Umbilical cord (tissue), 2 donors: ENCODE measurements around the gene TRIM63. TPM values are rescaled to one million over a fixed set of nuclear protein-coding genes. Genes with fewer than 3 reads are reported as not detected.

ENCODE experiments used
- DNase-seq: peaks from one replicate; pipeline ENCODE4 v3.0.0-alpha.2; 2015; ENCODE audit warnings: low spot score
- total RNA-seq: library from RNA; depleted of rRNA; stranded (reverse); fragments of >200 nt; gene quantifications from one replicate; pipeline ENCODE4 v1.2.3, GENCODE V29; 2014; ENCODE audit warnings: low replicate concordance; ENCODE audit not compliant: insufficient read depth

Gene TRIM63
- total RNA-seq, 1 donor from 2014 or later = 0.96 TPM

GRCh38 chr1:26084844-26085243 lies 17.4 kb upstream of the TRIM63 start:
- no peak for DNase-seq

- no peak for DNase-seq
Observed at GRCh38 chr1:26084091-26084561, 16.7 kb upstream of the TRIM63 start.

- DNase-seq = no peak
Observed at GRCh38 chr1:26083208-26083607, 15.8 kb upstream of the TRIM63 start.

GRCh38 chr1:26082020-26082350 lies 14.6 kb upstream of the TRIM63 start:
- no peak for DNase-seq

GRCh38 chr1:26081267-26082019 lies 14.0 kb upstream of the TRIM63 start:
- no peak for DNase-seq

GRCh38 chr1:26079960-26080814 lies 12.8 kb upstream of the TRIM63 start:
- DNase-seq = no peak

GRCh38 chr1:26079178-26079563 lies 11.7 kb upstream of the TRIM63 start:
- DNase-seq = no peak

GRCh38 chr1:26078286-26079177 lies 11.1 kb upstream of the TRIM63 start:
- DNase-seq = peak; percentile 72

- no peak for DNase-seq
Observed at GRCh38 chr1:26077524-26077923, 10.1 kb upstream of the TRIM63 start.

GRCh38 chr1:26075421-26076144 lies 8.2 kb upstream of the TRIM63 start:
- DNase-seq = no peak

GRCh38 chr1:26072305-26072704 lies 4.9 kb upstream of the TRIM63 start:
- DNase-seq = no peak

GRCh38 chr1:26070963-26071342 lies 3.5 kb upstream of the TRIM63 start:
- DNase-seq = no peak

GRCh38 chr1:26070296-26070962 lies 3.0 kb upstream of the TRIM63 start:
- no peak for DNase-seq

- no peak for DNase-seq
Observed at GRCh38 chr1:26069941-26070295, 2.5 kb upstream of the TRIM63 start.

GRCh38 chr1:26066857-26067256 lies 573 bp downstream of the TRIM63 start:
- DNase-seq = peak; percentile 79

- no peak for DNase-seq
Observed at GRCh38 chr1:26066160-26066559, 1.3 kb downstream of the TRIM63 start.

- DNase-seq = no peak
Observed at GRCh38 chr1:26064553-26064952, 2.9 kb downstream of the TRIM63 start.

- no peak for DNase-seq
Observed at GRCh38 chr1:26060832-26061574, 6.4 kb downstream of the TRIM63 start.

- DNase-seq = no peak
Observed at GRCh38 chr1:26059906-26060305, 7.5 kb downstream of the TRIM63 start.

- no peak for DNase-seq
Observed at GRCh38 chr1:26058052-26058595, 9.3 kb downstream of the TRIM63 start.
